Measurements from ENCODE around the gene PHAF1.

Gene PHAF1

DNA sequence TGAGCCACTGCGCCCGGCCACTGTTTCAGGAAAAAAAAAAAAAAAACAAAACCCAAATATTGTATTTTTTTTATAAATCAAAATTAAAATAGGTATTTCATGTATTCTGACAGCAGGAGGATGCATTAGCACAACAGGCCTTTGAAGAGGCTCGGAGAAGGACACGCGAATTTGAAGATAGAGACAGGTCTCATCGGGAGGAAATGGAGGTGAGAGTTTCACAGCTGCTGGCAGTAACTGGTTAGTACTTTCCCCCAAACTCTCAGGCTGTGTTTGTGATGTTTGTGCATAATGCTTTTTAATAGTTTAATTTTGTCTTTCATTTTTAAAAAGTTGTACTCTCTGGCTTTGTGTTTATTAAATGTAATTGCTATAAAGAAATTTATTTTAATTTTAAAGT lies 27.6 kb upstream of the PHAF1 start:
- peaks cover 8 to 30% (median 19%) of the 10 kb centered on the region in 4 experiments for H3K36me3 ChIP-seq (ENCODE audit: control insufficient read depth in 4 of 4, insufficient read depth in 4 of 4, low read length in 3 of 4)
- no CpG with 5 or more reads among the region's 6 CpGs for WGBS (ENCODE audit: insufficient coverage)
- no peak overlapping the region for H3K4me3 ChIP-seq (ENCODE audit: control insufficient read depth in 1 of 7, extremely low read depth in 1 of 7, insufficient read depth in 4 of 7, low read depth in 2 of 7, low read length in 6 of 7)
- ChIA-PET CTCF (interaction anchor here (0.6 to 1.2 kb wide), 5 partner anchors 14 to 92 kb away, joined by 3 to 4 read pairs (median 3); partner anchors contain the start of genes FBXL8 and TRADD), POLR2A (no interaction called here)
- no peak for DNase-seq
- H3K9me3 ChIP-seq (ENCODE audit: control extremely low read depth in 1 of 5, control insufficient read depth in 4 of 5, insufficient read depth in 2 of 5, low read depth in 1 of 5, low read length in 4 of 5), result no peaks in the 10 kb centered on the region
- H3K4me1 ChIP-seq (ENCODE audit: control extremely low read depth in 1 of 4, control insufficient read depth in 4 of 4, insufficient read depth in 4 of 4, low read length in 3 of 4), result no peaks in the 10 kb centered on the region
- no peak overlapping the region for H3K27ac ChIP-seq (ENCODE audit: insufficient read depth in 1 of 2, low read depth in 1 of 2, low read length in 2 of 2, poor library complexity in 1 of 2, severe bottlenecking in 2 of 2)
- no peaks in the 10 kb centered on the region for H3K27me3 ChIP-seq (replicated peaks in 2 of 5; ENCODE audit: control insufficient read depth in 4 of 5, insufficient read depth in 5 of 5, low read length in 4 of 5)

DNA sequence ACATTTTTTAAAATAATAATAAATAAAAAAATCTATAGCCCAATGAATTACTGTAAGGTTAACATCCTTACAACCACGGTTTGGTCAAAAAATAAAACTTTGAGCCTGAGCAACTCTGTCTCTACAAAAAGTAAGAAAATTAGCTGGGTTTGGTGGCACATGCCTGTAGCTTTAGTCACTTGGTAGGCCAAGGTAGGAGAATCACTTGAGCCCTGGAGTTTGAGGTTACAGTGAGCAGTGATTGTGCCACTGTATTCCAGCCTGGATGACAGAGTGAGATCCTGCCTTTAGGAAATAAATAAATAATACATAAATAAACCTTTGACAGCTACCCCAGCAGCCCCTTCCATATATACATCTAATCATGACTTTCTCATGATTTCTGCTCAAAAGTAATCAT lies 26.9 kb upstream of the PHAF1 start:
- H3K4me1 ChIP-seq (ENCODE audit: control extremely low read depth in 1 of 4, control insufficient read depth in 4 of 4, insufficient read depth in 4 of 4, low read length in 3 of 4), result no peaks in the 10 kb centered on the region
- WGBS (ENCODE audit: insufficient coverage), result no CpG with 5 or more reads among the region's 1 CpG
- DNase-seq, result no peak
- no peaks in the 10 kb centered on the region for H3K27me3 ChIP-seq (replicated peaks in 2 of 5; ENCODE audit: control insufficient read depth in 4 of 5, insufficient read depth in 5 of 5, low read length in 4 of 5)
- no peak overlapping the region for H3K4me3 ChIP-seq (ENCODE audit: control insufficient read depth in 1 of 7, extremely low read depth in 1 of 7, insufficient read depth in 4 of 7, low read depth in 2 of 7, low read length in 6 of 7)
- peaks cover 6 to 29% (median 18%) of the 10 kb centered on the region in 4 experiments for H3K36me3 ChIP-seq (ENCODE audit: control insufficient read depth in 4 of 4, insufficient read depth in 4 of 4, low read length in 3 of 4)
- no peaks in the 10 kb centered on the region for H3K9me3 ChIP-seq (ENCODE audit: control extremely low read depth in 1 of 5, control insufficient read depth in 4 of 5, insufficient read depth in 2 of 5, low read depth in 1 of 5, low read length in 4 of 5)
- ChIA-PET CTCF (interaction anchor here (0.8 to 1.4 kb wide), 5 partner anchors 16 to 76 kb away, joined by 3 to 4 read pairs (median 3); partner anchors contain the start of genes FBXL8 and TRADD), POLR2A (no interaction called here)
- H3K27ac ChIP-seq (ENCODE audit: insufficient read depth in 1 of 2, low read depth in 1 of 2, low read length in 2 of 2, poor library complexity in 1 of 2, severe bottlenecking in 2 of 2), result no peak overlapping the region

DNA sequence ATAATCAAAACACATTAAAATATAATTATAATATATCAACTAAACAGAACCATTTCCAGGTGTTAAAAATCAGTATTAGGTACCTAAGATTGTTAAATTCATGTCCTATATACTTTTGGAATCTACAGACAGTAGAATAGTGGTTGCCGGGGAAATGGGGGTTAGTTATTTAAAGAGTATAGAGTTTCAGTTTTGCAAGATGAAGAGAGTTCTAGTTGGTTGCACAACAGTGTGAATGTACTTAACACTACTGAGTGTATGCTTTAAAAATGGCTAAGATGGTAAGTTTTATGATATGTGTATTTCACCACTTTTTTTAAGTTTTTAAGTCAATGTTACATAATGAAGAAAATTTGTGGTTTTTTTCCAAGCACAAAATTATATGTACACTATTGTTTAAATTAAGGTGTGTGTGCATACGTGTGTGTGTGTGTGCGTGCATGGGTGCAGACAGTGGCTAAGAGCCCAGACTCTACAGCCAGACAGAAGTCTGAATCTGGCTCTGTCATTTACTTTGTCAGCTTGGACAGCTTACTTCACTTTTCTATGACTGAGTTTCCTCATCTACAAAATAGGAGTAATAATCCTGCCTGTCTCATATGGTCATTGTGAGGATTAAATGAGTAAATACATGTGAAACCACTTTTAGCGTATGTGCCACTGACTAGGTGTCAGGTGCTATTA lies 25.3 kb upstream of the PHAF1 start:
- ChIA-PET CTCF (no interaction called here), POLR2A (interaction anchor here (0.7 kb wide), 1 partner anchor 364 kb away, joined by 3 read pairs; no protein-coding TSS in a partner anchor)
- WGBS (ENCODE audit: insufficient coverage), result no CpG with 5 or more reads among the region's 4 CpGs

DNA sequence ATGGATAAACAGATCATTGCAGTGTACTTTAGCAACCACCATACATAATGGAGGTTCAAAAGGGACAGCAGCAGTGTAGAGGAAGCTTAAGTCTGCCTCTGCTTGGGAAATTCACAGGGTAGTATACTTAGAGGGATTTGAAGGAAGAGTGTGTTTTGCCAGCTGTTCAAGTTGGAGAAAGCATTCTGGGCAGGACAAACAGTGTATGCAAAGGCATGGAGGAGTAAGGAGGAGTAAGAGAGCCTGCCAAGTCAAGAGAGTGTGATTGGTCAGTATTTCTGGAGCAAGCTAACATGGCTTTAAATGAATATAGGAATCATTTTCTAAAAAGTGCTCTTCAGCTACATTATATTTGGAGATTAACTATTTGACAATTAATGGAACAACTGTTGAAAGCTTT lies 22.9 kb upstream of the PHAF1 start:
- DNase-seq, result no peak
- Histone ChIP-seq H3K4me1 (ENCODE audit: control extremely low read depth in 1 of 4, control insufficient read depth in 4 of 4, insufficient read depth in 4 of 4, low read length in 3 of 4) (peaks cover 0 to 9% (median 0%) of the 10 kb centered on the region in 4 experiments), H3K4me3 (ENCODE audit: control insufficient read depth in 1 of 7, extremely low read depth in 1 of 7, insufficient read depth in 4 of 7, low read depth in 2 of 7, low read length in 6 of 7) (no peak overlapping the region), H3K27me3 (replicated peaks in 2 of 5; ENCODE audit: control insufficient read depth in 4 of 5, insufficient read depth in 5 of 5, low read length in 4 of 5) (no peaks in the 10 kb centered on the region), H3K36me3 (ENCODE audit: control insufficient read depth in 4 of 4, insufficient read depth in 4 of 4, low read length in 3 of 4) (peaks cover 0 to 19% (median 10%) of the 10 kb centered on the region in 4 experiments), H3K27ac (ENCODE audit: insufficient read depth in 1 of 2, low read depth in 1 of 2, low read length in 2 of 2, poor library complexity in 1 of 2, severe bottlenecking in 2 of 2) (no peak overlapping the region), H3K9me3 (ENCODE audit: control extremely low read depth in 1 of 5, control insufficient read depth in 4 of 5, insufficient read depth in 2 of 5, low read depth in 1 of 5, low read length in 4 of 5) (no peaks in the 10 kb centered on the region)
- CTCF ChIA-PET, result interaction anchor here (0.7 to 3.2 kb wide), 10 partner anchors 9 to 111 kb away, joined by 3 to 12 read pairs (median 3); no protein-coding TSS in a partner anchor
- POLR2A ChIA-PET, result no interaction called here

More for the DNA sequence above, 25.3 kb upstream of the PHAF1 start:
- Histone ChIP-seq H3K4me3 (ENCODE audit: control insufficient read depth in 1 of 7, extremely low read depth in 1 of 7, insufficient read depth in 4 of 7, low read depth in 2 of 7, low read length in 6 of 7) (no peak overlapping the region), H3K9me3 (ENCODE audit: control extremely low read depth in 1 of 5, control insufficient read depth in 4 of 5, insufficient read depth in 2 of 5, low read depth in 1 of 5, low read length in 4 of 5) (no peaks in the 10 kb centered on the region), H3K4me1 (ENCODE audit: control extremely low read depth in 1 of 4, control insufficient read depth in 4 of 4, insufficient read depth in 4 of 4, low read length in 3 of 4) (peaks cover 0 to 6% (median 0%) of the 10 kb centered on the region in 4 experiments), H3K27ac (ENCODE audit: insufficient read depth in 1 of 2, low read depth in 1 of 2, low read length in 2 of 2, poor library complexity in 1 of 2, severe bottlenecking in 2 of 2) (no peak overlapping the region), H3K27me3 (replicated peaks in 2 of 5; ENCODE audit: control insufficient read depth in 4 of 5, insufficient read depth in 5 of 5, low read length in 4 of 5) (no peaks in the 10 kb centered on the region), H3K36me3 (ENCODE audit: control insufficient read depth in 4 of 4, insufficient read depth in 4 of 4, low read length in 3 of 4) (peaks cover 3 to 21% (median 13%) of the 10 kb centered on the region in 4 experiments)
- no peak for DNase-seq

DNA sequence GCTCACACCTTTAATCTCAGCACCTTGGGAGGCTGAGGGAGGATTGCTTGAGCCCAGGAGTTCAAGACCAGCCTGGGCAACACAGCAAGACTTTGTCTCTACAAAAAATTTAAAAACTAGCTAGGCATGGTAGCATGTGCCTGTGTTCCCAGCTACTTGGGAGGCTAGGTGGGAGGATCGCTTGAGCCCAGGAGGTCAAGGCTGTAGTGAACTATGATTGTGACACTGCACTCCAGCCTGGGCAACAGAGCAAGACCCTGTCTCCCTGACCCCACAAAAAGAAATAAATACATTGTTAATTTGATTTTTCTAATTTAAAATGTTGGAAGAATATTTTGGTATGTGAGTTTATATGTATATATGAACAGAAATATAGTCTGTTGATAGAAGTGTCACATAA lies 22.4 kb upstream of the PHAF1 start:
- no peaks in the 10 kb centered on the region for H3K9me3 ChIP-seq (ENCODE audit: control extremely low read depth in 1 of 5, control insufficient read depth in 4 of 5, insufficient read depth in 2 of 5, low read depth in 1 of 5, low read length in 4 of 5)
- no CpG with 5 or more reads among the region's 1 CpG for WGBS (ENCODE audit: insufficient coverage)
- ChIA-PET CTCF (interaction anchor here (0.7 to 3.2 kb wide), 10 partner anchors 11 to 97 kb away, joined by 3 to 12 read pairs (median 3); no protein-coding TSS in a partner anchor), POLR2A (no interaction called here)
- H3K27ac ChIP-seq (ENCODE audit: insufficient read depth in 1 of 2, low read depth in 1 of 2, low read length in 2 of 2, poor library complexity in 1 of 2, severe bottlenecking in 2 of 2), result no peak overlapping the region
- H3K4me1 ChIP-seq (ENCODE audit: control extremely low read depth in 1 of 4, control insufficient read depth in 4 of 4, insufficient read depth in 4 of 4, low read length in 3 of 4), result peaks cover 0 to 9% (median 0%) of the 10 kb centered on the region in 4 experiments
- H3K4me3 ChIP-seq (ENCODE audit: control insufficient read depth in 1 of 7, extremely low read depth in 1 of 7, insufficient read depth in 4 of 7, low read depth in 2 of 7, low read length in 6 of 7), result no peak overlapping the region
- DNase-seq, result no peak
- H3K27me3 ChIP-seq (replicated peaks in 2 of 5; ENCODE audit: control insufficient read depth in 4 of 5, insufficient read depth in 5 of 5, low read length in 4 of 5), result no peaks in the 10 kb centered on the region
- peaks cover 0 to 21% (median 10%) of the 10 kb centered on the region in 4 experiments for H3K36me3 ChIP-seq (ENCODE audit: control insufficient read depth in 4 of 4, insufficient read depth in 4 of 4, low read length in 3 of 4)

DNA sequence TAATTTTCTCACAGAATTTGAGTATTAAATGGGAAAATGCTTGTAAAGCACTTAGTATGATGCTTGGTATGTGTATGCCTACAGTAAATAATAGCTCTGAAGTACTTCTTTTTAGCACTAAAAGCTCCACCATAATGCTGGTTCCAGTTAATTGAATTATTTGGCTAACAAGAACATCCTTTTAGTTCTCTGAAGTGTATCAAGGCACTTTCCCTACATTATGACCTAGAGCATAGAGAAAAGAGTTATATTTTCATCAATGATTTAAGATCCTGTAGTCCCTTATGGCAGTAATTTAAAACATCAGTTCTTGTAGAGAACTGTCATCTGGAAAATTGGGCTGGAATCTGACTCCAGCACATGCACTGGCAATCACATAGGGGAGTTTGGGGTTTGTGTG lies 21.9 kb upstream of the PHAF1 start:
- H3K27me3 ChIP-seq (replicated peaks in 2 of 5; ENCODE audit: control insufficient read depth in 4 of 5, insufficient read depth in 5 of 5, low read length in 4 of 5), result no peaks in the 10 kb centered on the region
- H3K36me3 ChIP-seq (ENCODE audit: control insufficient read depth in 4 of 4, insufficient read depth in 4 of 4, low read length in 3 of 4), result peaks cover 0 to 20% (median 10%) of the 10 kb centered on the region in 4 experiments
- H3K9me3 ChIP-seq (ENCODE audit: control extremely low read depth in 1 of 5, control insufficient read depth in 4 of 5, insufficient read depth in 2 of 5, low read depth in 1 of 5, low read length in 4 of 5), result no peaks in the 10 kb centered on the region
- no peak for DNase-seq
- no peak overlapping the region for H3K4me3 ChIP-seq (ENCODE audit: control insufficient read depth in 1 of 7, extremely low read depth in 1 of 7, insufficient read depth in 4 of 7, low read depth in 2 of 7, low read length in 6 of 7)
- peaks cover 0 to 9% (median 0%) of the 10 kb centered on the region in 4 experiments for H3K4me1 ChIP-seq (ENCODE audit: control extremely low read depth in 1 of 4, control insufficient read depth in 4 of 4, insufficient read depth in 4 of 4, low read length in 3 of 4)
- no peak overlapping the region for H3K27ac ChIP-seq (ENCODE audit: insufficient read depth in 1 of 2, low read depth in 1 of 2, low read length in 2 of 2, poor library complexity in 1 of 2, severe bottlenecking in 2 of 2)
- ChIA-PET CTCF (interaction anchor here (1.1 to 3.2 kb wide), 7 partner anchors 11 to 97 kb away, joined by 3 to 12 read pairs (median 3); partner anchors contain the start of gene CBFB), POLR2A (no interaction called here)

DNA sequence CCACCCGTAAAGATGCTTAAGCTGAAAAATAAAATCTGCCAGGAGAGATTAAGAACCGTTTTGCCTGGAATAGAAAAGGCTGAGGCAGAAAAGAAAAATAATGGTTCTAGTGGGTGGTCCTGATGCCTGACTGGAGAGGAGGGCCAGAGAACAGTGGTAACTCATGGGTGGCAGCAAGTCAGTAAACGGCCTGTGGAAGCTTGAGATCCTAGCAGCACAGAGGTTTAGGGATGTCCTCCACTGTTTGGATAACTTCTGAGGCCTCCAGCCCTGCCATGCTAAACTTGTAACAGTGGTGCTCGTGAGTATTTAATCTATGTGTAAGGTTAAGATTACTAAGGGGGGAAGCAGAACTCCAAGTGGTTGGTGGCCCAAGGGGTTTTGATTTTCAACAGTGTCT lies 21.2 kb upstream of the PHAF1 start:
- Histone ChIP-seq H3K27me3 (replicated peaks in 2 of 5; ENCODE audit: control insufficient read depth in 4 of 5, insufficient read depth in 5 of 5, low read length in 4 of 5) (no peaks in the 10 kb centered on the region), H3K27ac (ENCODE audit: insufficient read depth in 1 of 2, low read depth in 1 of 2, low read length in 2 of 2, poor library complexity in 1 of 2, severe bottlenecking in 2 of 2) (peak overlapping the region in 1 of 2 experiments; percentile 44), H3K4me3 (ENCODE audit: control insufficient read depth in 1 of 7, extremely low read depth in 1 of 7, insufficient read depth in 4 of 7, low read depth in 2 of 7, low read length in 6 of 7) (no peak overlapping the region), H3K4me1 (ENCODE audit: control extremely low read depth in 1 of 4, control insufficient read depth in 4 of 4, insufficient read depth in 4 of 4, low read length in 3 of 4) (peaks cover 0 to 9% (median 0%) of the 10 kb centered on the region in 4 experiments), H3K9me3 (ENCODE audit: control extremely low read depth in 1 of 5, control insufficient read depth in 4 of 5, insufficient read depth in 2 of 5, low read depth in 1 of 5, low read length in 4 of 5) (no peaks in the 10 kb centered on the region), H3K36me3 (ENCODE audit: control insufficient read depth in 4 of 4, insufficient read depth in 4 of 4, low read length in 3 of 4) (peaks cover 0 to 18% (median 10%) of the 10 kb centered on the region in 4 experiments)
- ChIA-PET CTCF (interaction anchor here (1.2 to 3.2 kb wide), 4 partner anchors 13 to 67 kb away, joined by 3 to 12 read pairs (median 4); partner anchors contain the start of gene CBFB), POLR2A (no interaction called here)
- 82% methylated on average over 3 of the region's 4 CpGs for WGBS (ENCODE audit: insufficient coverage)
- DNase-seq, result no peak

Data from common myeloid progenitor, CD34-positive (primary cell).